Fibroblast of lung (primary cell): Measurements from ENCODE around the gene DPYSL3.

Source experiments
- EZH2 ChIP-seq: IDR thresholded peaks from 2 replicates; pipeline ENCODE4 v1.5.1; 2012; ENCODE audit warnings: low read length, control low read depth, mild to moderate bottlenecking; ENCODE audit errors: missing control alignments
- TF ChIP-seq, protein P1 (sequence below), 2 donors: IDR thresholded peaks in 1 of 2; conservative IDR thresholded peaks in 1 of 2; 1 replicate in 1 of 2; 2 replicates in 1 of 2; pipeline ENCODE4 v1.5.1; 2011 to 2012; ENCODE audit warnings: low read length in 2 of 2, control low read depth in 1 of 2, inconsistent platforms in 1 of 2, low read depth in 1 of 2, mild to moderate bottlenecking in 1 of 2

- TF ChIP-seq, protein P1, sequence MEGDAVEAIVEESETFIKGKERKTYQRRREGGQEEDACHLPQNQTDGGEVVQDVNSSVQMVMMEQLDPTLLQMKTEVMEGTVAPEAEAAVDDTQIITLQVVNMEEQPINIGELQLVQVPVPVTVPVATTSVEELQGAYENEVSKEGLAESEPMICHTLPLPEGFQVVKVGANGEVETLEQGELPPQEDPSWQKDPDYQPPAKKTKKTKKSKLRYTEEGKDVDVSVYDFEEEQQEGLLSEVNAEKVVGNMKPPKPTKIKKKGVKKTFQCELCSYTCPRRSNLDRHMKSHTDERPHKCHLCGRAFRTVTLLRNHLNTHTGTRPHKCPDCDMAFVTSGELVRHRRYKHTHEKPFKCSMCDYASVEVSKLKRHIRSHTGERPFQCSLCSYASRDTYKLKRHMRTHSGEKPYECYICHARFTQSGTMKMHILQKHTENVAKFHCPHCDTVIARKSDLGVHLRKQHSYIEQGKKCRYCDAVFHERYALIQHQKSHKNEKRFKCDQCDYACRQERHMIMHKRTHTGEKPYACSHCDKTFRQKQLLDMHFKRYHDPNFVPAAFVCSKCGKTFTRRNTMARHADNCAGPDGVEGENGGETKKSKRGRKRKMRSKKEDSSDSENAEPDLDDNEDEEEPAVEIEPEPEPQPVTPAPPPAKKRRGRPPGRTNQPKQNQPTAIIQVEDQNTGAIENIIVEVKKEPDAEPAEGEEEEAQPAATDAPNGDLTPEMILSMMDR (conservative IDR thresholded peaks at IDR 0.05 in 1 of 2, IDR thresholded peaks at IDR 0.05 in 1 of 2; ENCODE audit: low read depth in 1 of 2, low read length in 2 of 2), result no peak
- no peak for TF ChIP-seq EZH2
Measured at GRCh38 chr5:147479949-147480348, 29.9 kb downstream of the DPYSL3 start.
